Activated naive CD4-positive, alpha-beta T cell (primary cell): ENCODE data around the gene PCDH9.

Source experiments
- DNase-seq, 4 experiments: peaks; one replicate each; lab custom pipeline; 2025; lab: John Stamatoyannopoulos, UW

Gene PCDH9

GRCh38 chr13:66397133-66397532 lies 833.0 kb downstream of the PCDH9 start:
- no peak for DNase-seq

GRCh38 chr13:66391322-66391721 lies 838.8 kb downstream of the PCDH9 start:
- no peak for DNase-seq

- DNase-seq: no peak
Measured at GRCh38 chr13:66378894-66379293, 851.2 kb downstream of the PCDH9 start.

- no peak for DNase-seq
Measured at GRCh38 chr13:66377569-66377968, 852.6 kb downstream of the PCDH9 start.

GRCh38 chr13:66375756-66376155 lies 854.4 kb downstream of the PCDH9 start:
- DNase-seq: no peak

GRCh38 chr13:66369666-66370065 lies 860.5 kb downstream of the PCDH9 start:
- DNase-seq: no peak

- DNase-seq: no peak
Measured at GRCh38 chr13:66367356-66367755, 862.8 kb downstream of the PCDH9 start.

GRCh38 chr13:66365101-66365500 lies 865.0 kb downstream of the PCDH9 start:
- no peak for DNase-seq

GRCh38 chr13:66364346-66364745 lies 865.8 kb downstream of the PCDH9 start:
- no peak for DNase-seq

GRCh38 chr13:66362485-66362884 lies 867.7 kb downstream of the PCDH9 start:
- DNase-seq: no peak

- DNase-seq: no peak
Measured at GRCh38 chr13:66359910-66360552, 870.1 kb downstream of the PCDH9 start.

- no peak for DNase-seq
Measured at GRCh38 chr13:66359393-66359792, 870.7 kb downstream of the PCDH9 start.

- no peak for DNase-seq
Measured at GRCh38 chr13:66358564-66358963, 871.6 kb downstream of the PCDH9 start.

- no peak for DNase-seq
Measured at GRCh38 chr13:66357463-66357862, 872.7 kb downstream of the PCDH9 start.

GRCh38 chr13:66354879-66355751 lies 875.0 kb downstream of the PCDH9 start:
- DNase-seq: no peak

- DNase-seq: no peak
Measured at GRCh38 chr13:66353664-66354063, 876.5 kb downstream of the PCDH9 start.

GRCh38 chr13:66349966-66350365 lies 880.2 kb downstream of the PCDH9 start:
- no peak for DNase-seq

GRCh38 chr13:66348745-66349690 lies 881.1 kb downstream of the PCDH9 start:
- no peak for DNase-seq

- no peak for DNase-seq
Measured at GRCh38 chr13:66347486-66348117, 882.5 kb downstream of the PCDH9 start.

GRCh38 chr13:66345971-66346370 lies 884.2 kb downstream of the PCDH9 start:
- DNase-seq: no peak

- DNase-seq: no peak
Measured at GRCh38 chr13:66345518-66345810, 884.7 kb downstream of the PCDH9 start.
